GM19467 (cell line): ENCODE data around the gene ZKSCAN1.
A peak's percentile ranks its signal among the peaks of the same experiment; 100 is the strongest.

ENCODE experiments used
- ATAC-seq: cut with Tn5 transposase; IDR thresholded peaks from one replicate; pipeline ENCODE4 v1.9.1; 2021; ENCODE audit warnings: mild to moderate bottlenecking, moderate library complexity; ENCODE audit not compliant: unreplicated experiment

The ZKSCAN1 gene

GRCh38 chr7:100034871-100035510 is 19.6 kb downstream of the ZKSCAN1 start:
- ATAC-seq: no peak

GRCh38 chr7:100035876-100036275 is 20.5 kb downstream of the ZKSCAN1 start:
- no peak for ATAC-seq

- no peak for ATAC-seq
Observed at GRCh38 chr7:100038326-100038725, 22.9 kb downstream of the ZKSCAN1 start.

- ATAC-seq: no peak
Observed at GRCh38 chr7:100040575-100040974, 25.2 kb downstream of the ZKSCAN1 start.

- no peak for ATAC-seq
Observed at GRCh38 chr7:100044718-100045117, 29.3 kb downstream of the ZKSCAN1 start.

GRCh38 chr7:100048680-100049079 is 33.3 kb downstream of the ZKSCAN1 start:
- ATAC-seq: no peak

GRCh38 chr7:100049441-100050291 is 34.3 kb downstream of the ZKSCAN1 start, which contains the start of gene ZSCAN21:
TSS of gene ZSCAN21 (plus strand) at chr7:100049774. CDS start at chr7:100057007, 7,233 bp downstream.
- ATAC-seq: peak; percentile 74

- ATAC-seq: no peak
Observed at GRCh38 chr7:100051611-100052010, 36.2 kb downstream of the ZKSCAN1 start.

- no peak for ATAC-seq
Observed at GRCh38 chr7:100053215-100053614, 37.8 kb downstream of the ZKSCAN1 start.

- ATAC-seq: no peak
Observed at GRCh38 chr7:100057006-100057405, 41.6 kb downstream of the ZKSCAN1 start.

- ATAC-seq: no peak
Observed at GRCh38 chr7:100059251-100059739, 43.9 kb downstream of the ZKSCAN1 start.

- ATAC-seq: no peak
Observed at GRCh38 chr7:100061518-100062193, 46.3 kb downstream of the ZKSCAN1 start.

GRCh38 chr7:100063376-100063775 is 48.0 kb downstream of the ZKSCAN1 start:
- no peak for ATAC-seq

GRCh38 chr7:100064162-100064561 is 48.8 kb downstream of the ZKSCAN1 start:
- ATAC-seq: no peak

GRCh38 chr7:100065452-100066186 is 50.2 kb downstream of the ZKSCAN1 start:
- no peak for ATAC-seq

GRCh38 chr7:100066953-100067352 is 51.6 kb downstream of the ZKSCAN1 start:
- no peak for ATAC-seq

GRCh38 chr7:100069991-100070390 is 54.6 kb downstream of the ZKSCAN1 start:
- no peak for ATAC-seq

- no peak for ATAC-seq
Observed at GRCh38 chr7:100071018-100071723, 55.8 kb downstream of the ZKSCAN1 start.

GRCh38 chr7:100072462-100072861 is 57.1 kb downstream of the ZKSCAN1 start:
- no peak for ATAC-seq

GRCh38 chr7:100074841-100075240 is 59.4 kb downstream of the ZKSCAN1 start:
- ATAC-seq: no peak
